K562 (cell line): ENCODE measurements around the gene ZSCAN25. TPM values are rescaled to one million over a fixed set of nuclear protein-coding genes. Genes with fewer than 3 reads are reported as not detected.
A peak's percentile ranks its signal among the peaks of the same experiment; 100 is the strongest.

Source experiments
- ATAC-seq: fragments of 200-7000 bp; cut with Tn5 transposase; 3 replicates; pipeline ENCODE4 v1.9.1; 2020; ENCODE audit warnings: moderate library complexity
- BruUV-seq: library from RNA; stranded (reverse); fragments of 400-500 nt; replicated peaks from 2 replicates; lab custom pipeline; 2021; lab: Mats Ljungman, UMichigan
- CTCF ChIA-PET: fragments of 300-600 bp; formaldehyde crosslinking; extraction: SDS; loops from one replicate; lab custom pipeline; 2021; ENCODE audit warnings: low intra/inter-chr PET ratio; lab: Yijun Ruan, JAX
- POLR2A ChIA-PET: fragments of 300-600, 350-650 bp; sonication (Branson Sonifier 250); formaldehyde crosslinking; extraction: SDS; loops from one replicate; lab custom pipeline; 2021; ENCODE audit warnings: antibody characterized with exemption, inconsistent platforms; lab: Yijun Ruan, JAX
- DNase-seq, 4 experiments: peaks; one replicate each; pipeline versions ENCODE4 v3.0.0 to v3.0.0-alpha.2; 2011 to 2018; ENCODE audit warnings: low spot score in 3 of 4, mixed read lengths in 3 of 4; ENCODE audit errors: extremely low read depth in 1 of 4
- FAIRE-seq: peaks from 2 replicates; lab custom pipeline; 2011; peaks lifted over from hg19 to GRCh38; lab: Jason Lieb, UNC
- H2AFZ ChIP-seq: 2 replicates; pipeline ENCODE4 v1.6.0; 2011; ENCODE audit warnings: low read depth, low read length, control low read depth, inconsistent platforms
- H3K27ac ChIP-seq: fragments of 200-600 bp; 3 replicates; pipeline ENCODE4 v1.8.0; 2011; ENCODE audit warnings: low read depth, mild to moderate bottlenecking, control low read depth, inconsistent platforms, low read length, moderate library complexity, mixed read lengths; ENCODE audit errors: extremely low read depth
- H3K27me3 ChIP-seq, 2 experiments: fragments of 300-600 bp in 1 of 2; 2 replicates in 1 of 2; 3 replicates in 1 of 2; pipeline versions ENCODE4 v1.6.0 to v1.8.0; 2011; ENCODE audit warnings: inconsistent platforms in 2 of 2, low read length in 2 of 2, mild to moderate bottlenecking in 1 of 2, mixed read lengths in 1 of 2, moderate library complexity in 1 of 2; ENCODE audit not compliant: control insufficient read depth in 2 of 2, insufficient read depth in 2 of 2
- H3K36me3 ChIP-seq: fragments of 300-600 bp; 3 replicates; pipeline ENCODE4 v1.8.0; 2011; ENCODE audit warnings: mild to moderate bottlenecking, low read length, inconsistent platforms; ENCODE audit not compliant: control insufficient read depth, insufficient read depth
- H3K4me1 ChIP-seq, 2 experiments: fragments of 200-600 bp in 1 of 2; replicated peaks in 1 of 2; 2 replicates in 1 of 2; 3 replicates in 1 of 2; pipeline versions ENCODE4 v1.5.1 to v1.8.0; 2011; ENCODE audit warnings: inconsistent platforms in 2 of 2, low read length in 2 of 2, mild to moderate bottlenecking in 1 of 2, mixed read lengths in 1 of 2, moderate library complexity in 1 of 2; ENCODE audit not compliant: control insufficient read depth in 2 of 2, insufficient read depth in 2 of 2
- H3K4me2 ChIP-seq: 2 replicates; pipeline ENCODE4 v1.6.1; 2011; ENCODE audit warnings: low read length, control low read depth, inconsistent platforms, mixed read lengths; ENCODE audit not compliant: insufficient read depth
- H3K4me3 ChIP-seq: fragments of 200-600 bp; sonication (generic), shearing (Covaris generic); 2 replicates; pipeline ENCODE4 v1.5.1; 2016; ENCODE audit warnings: control low read depth, inconsistent platforms
- H3K79me2 ChIP-seq: fragments of 200-600 bp; 3 replicates; pipeline ENCODE4 v1.8.0; 2011; ENCODE audit warnings: low read length, inconsistent platforms; ENCODE audit not compliant: control insufficient read depth, insufficient read depth
- H3K9ac ChIP-seq, 2 experiments: 2 replicates each; pipeline versions ENCODE4 v1.6.0 to v1.6.1; 2011; ENCODE audit warnings: low read depth in 2 of 2, low read length in 2 of 2, control low read depth in 1 of 2, inconsistent platforms in 1 of 2, mild to moderate bottlenecking in 1 of 2, mixed read lengths in 1 of 2; ENCODE audit not compliant: insufficient read depth in 1 of 2
- H3K9me1 ChIP-seq: one replicate; pipeline ENCODE4 v1.6.0; 2011; ENCODE audit warnings: inconsistent platforms, mild to moderate bottlenecking, low read length, moderate library complexity; ENCODE audit not compliant: control insufficient read depth, insufficient read depth
- H3K9me3 ChIP-seq: replicated peaks from 2 replicates; pipeline ENCODE4 v1.5.1; 2011; ENCODE audit warnings: low read depth, low read length, inconsistent platforms; ENCODE audit not compliant: control insufficient read depth, insufficient read depth
- H4K20me1 ChIP-seq: replicated peaks from 2 replicates; pipeline ENCODE4 v1.6.1; 2011; ENCODE audit warnings: low read length, inconsistent platforms, mixed read lengths; ENCODE audit not compliant: control insufficient read depth, insufficient read depth
- DACH1 ChIP-seq: fragments of 450-650 bp; IDR thresholded peaks from 2 replicates; pipeline ENCODE4 v1.6.1; 2018; ENCODE audit not compliant: partially characterized antibody
- EGR1 ChIP-seq: fragments of 450-650 bp; conservative IDR thresholded peaks from 2 replicates; pipeline ENCODE4 v1.6.1; 2017; ENCODE audit warnings: mild to moderate bottlenecking
- MCM7 ChIP-seq, 2 experiments: fragments of 450-650 bp; IDR thresholded peaks; 2 replicates each; pipeline ENCODE4 v1.6.1; 2016 to 2018
- RUNX1 ChIP-seq: sonication (generic); IDR thresholded peaks from 2 replicates; pipeline ENCODE4 v1.6.1; 2016; ENCODE audit warnings: antibody characterized with exemption, low read depth
- SAFB ChIP-seq: fragments of 200-400 bp; formaldehyde crosslinking; IDR thresholded peaks from 2 replicates; pipeline ENCODE4 v1.6.1; 2017; ENCODE audit warnings: low read depth, low read length, borderline replicate concordance
- SIN3A ChIP-seq, 2 experiments: fragments of 150-350 bp in 1 of 2; IDR thresholded peaks; 2 replicates each; pipeline ENCODE4 v1.6.1; 2011 to 2016; ENCODE audit warnings: borderline replicate concordance in 2 of 2, low read depth in 2 of 2, low read length in 2 of 2, mild to moderate bottlenecking in 2 of 2, moderate library complexity in 2 of 2; ENCODE audit not compliant: control insufficient read depth in 1 of 2
- ZBTB33 ChIP-seq: sonication (generic); formaldehyde crosslinking; IDR thresholded peaks from 2 replicates; pipeline ENCODE4 v1.8.1; 2023; ENCODE audit warnings: mild to moderate bottlenecking, missing genetic modification reagents
- ZBTB7A ChIP-seq: IDR thresholded peaks from 2 replicates; pipeline ENCODE4 v1.6.1; 2011; ENCODE audit warnings: low read depth, mild to moderate bottlenecking, low read length, moderate library complexity, borderline replicate concordance; ENCODE audit not compliant: control insufficient read depth
- WGBS: fragments of 100-300 bp; shearing (Covaris generic); methylation state at CpG from one replicate; pipeline ENCODE4 v1.1.6; 2016; ENCODE audit warnings: low coverage, mixed read lengths; ENCODE audit not compliant: insufficient coverage; ENCODE audit errors: missing lambda C conversion rate; 5-methylcytosine and 5-hydroxymethylcytosine counted together
- in situ Hi-C: fragments of 300-500 bp; cut with MboI; formaldehyde crosslinking; loops from 4 replicates; pipeline ENCODE4 v1.15.0; 2018; ENCODE audit warnings: inconsistent platforms, mixed read lengths
- intact Hi-C: fragments of 100-400 bp; cut with micrococcal nuclease; formaldehyde crosslinking; loops from 2 replicates; pipeline ENCODE4 v1.14.2; 2022
- polyA plus RNA-seq, 8 experiments: library from polyadenylated mRNA; depleted of rRNA in 4 of 8; stranded (reverse) in 5 of 8; unstranded in 3 of 8; fragments of >200 nt; fragmentation: Nextera tagmentation in 2 of 8; fragmentation: Illumina TruSeq in 1 of 8; extraction: Ambion mirVana in 2 of 8; extraction: Trizol in 1 of 8; gene quantifications; 2 replicates each; pipeline versions ENCODE4 v1.2.1 to v1.2.3, GENCODE V29; 2011 to 2014; ENCODE audit warnings: inconsistent platforms in 1 of 8, missing spikeins in 1 of 8
- total RNA-seq, 7 experiments: library from RNA; depleted of rRNA in 6 of 7; stranded (reverse); fragments of >200 nt in 6 of 7; fragmentation: Illumina TruSeq in 2 of 7; extraction: Trizol in 2 of 7; gene quantifications; 2 replicates each; pipeline versions ENCODE4 v1.2.1 to v1.2.3, GENCODE V29; 2011 to 2021; ENCODE audit warnings: low replicate concordance in 1 of 7

The ZSCAN25 gene
- total and polyA plus RNA-seq, 9 of the 15 experiments (the other 6 are each of a cell fraction or from before 2014, with no cell fraction given): 0.94 to 18.4 (median 12.8) TPM

- H3K27me3 ChIP-seq: no peaks in the 10 kb centered on the region
- peak within 1 kb of the TSS; percentile 49; the same call in 1 of the 2 replicates for H2AFZ ChIP-seq
- intact Hi-C loops (no loop called here), in situ Hi-C loops (no loop called here)
- no peaks in the 10 kb centered on the region for H3K9me3 ChIP-seq
- ChIA-PET POLR2A (interaction anchor here (0.6 to 0.9 kb wide), 4 partner anchors 9 to 482 kb away, joined by 3 to 4 read pairs (median 4); no protein-coding TSS in a partner anchor), CTCF (no interaction called here)
- 66% methylated on average over 31 of the region's 34 CpGs for WGBS
- H4K20me1 ChIP-seq: no peaks in the 10 kb centered on the region
- peaks cover 2 to 11% of the 10 kb centered on the region in 2 experiments; a peak in 3 of 5 replicates for H3K4me1 ChIP-seq
- no TSS peak for BruUV-seq
- TF ChIP-seq RUNX1: no peak
- TF ChIP-seq SAFB: no peak
- peak; percentile 94 for TF ChIP-seq ZBTB33
- TF ChIP-seq DACH1: peak; percentile 95
- TF ChIP-seq EGR1: peak; percentile 54; the same call in 1 of the 2 replicates
- peak; percentile 67; the same call in 1 of the 2 replicates for TF ChIP-seq ZBTB7A
- 0 out of 4 replicates have a peak, but pooled peaks of 1 of the 2 experiments have one; percentile 54 for TF ChIP-seq MCM7 (IDR thresholded peaks at IDR 0.05)
- no peak for TF ChIP-seq SIN3A (IDR thresholded peaks at IDR 0.05; ENCODE audit: borderline replicate concordance in 2 of 2, control insufficient read depth in 1 of 2, low read depth in 2 of 2, low read length in 2 of 2)
- H3K4me3 ChIP-seq: no peak within 1 kb of the TSS
- DNase-seq (peak in 2 of 4 experiments; percentile 60 to 63), FAIRE-seq (no peak), ATAC-seq (peak; percentile 59)
- no peaks in the 10 kb centered on the region for H3K36me3 ChIP-seq
- H3K79me2 ChIP-seq: no peaks in the 10 kb centered on the region
- peak within 1 kb of the TSS in 1 of 2 experiments; percentile 49; a peak in 1 of 4 replicates for H3K9ac ChIP-seq
- no peak within 1 kb of the TSS for H3K27ac ChIP-seq
- no peak within 1 kb of the TSS; the same call in 1 of the 2 replicates for H3K4me2 ChIP-seq
- no peaks in the 10 kb centered on the region for H3K9me1 ChIP-seq
Measured at GRCh38 chr7:99597762-99598501, 18.8 kb upstream of the ZSCAN25 start, which contains the start of gene TMEM225B. Gene TMEM225B (plus strand): TSS chr7:99598267. CDS start chr7:99604389, 6,122 bp downstream.
